Mesenchymal stem cell (in vitro differentiated cells and primary cell): Measurements from ENCODE around the gene ATAD2B.

Experiments
- DNase-seq: peaks from one replicate; pipeline ENCODE4 v3.0.0-alpha.2; 2013
- H2AFZ ChIP-seq: one replicate; pipeline ENCODE4 v1.6.1; 2013; ENCODE audit warnings: low read depth, mild to moderate bottlenecking, control low read depth, inconsistent platforms, low read length, moderate library complexity
- H2AK5ac ChIP-seq: 2 replicates; pipeline ENCODE4 v1.6.1; 2013; ENCODE audit warnings: low read length, moderate library complexity, mild to moderate bottlenecking, inconsistent platforms; ENCODE audit not compliant: severe bottlenecking
- H2BK120ac ChIP-seq: one replicate; pipeline ENCODE4 v1.6.1; 2013; ENCODE audit warnings: low read depth, mild to moderate bottlenecking, inconsistent platforms, low read length, moderate library complexity
- H2BK12ac ChIP-seq, 2 experiments: one replicate each; pipeline ENCODE4 v1.6.1; 2013; ENCODE audit warnings: inconsistent platforms in 2 of 2, low read length in 2 of 2, mild to moderate bottlenecking in 2 of 2, moderate library complexity in 2 of 2, control low read depth in 1 of 2
- H2BK15ac ChIP-seq: one replicate; pipeline ENCODE4 v1.6.1; 2013; ENCODE audit warnings: mild to moderate bottlenecking, low read depth, inconsistent platforms; ENCODE audit not compliant: poor library complexity, severe bottlenecking
- H2BK5ac ChIP-seq: 2 replicates; pipeline ENCODE4 v1.6.1; 2013; ENCODE audit warnings: low read depth, mild to moderate bottlenecking, low read length, control low read depth, inconsistent platforms; ENCODE audit not compliant: poor library complexity, severe bottlenecking
- H3K14ac ChIP-seq, 2 experiments: one replicate each; pipeline ENCODE4 v1.6.1; 2013; ENCODE audit warnings: inconsistent platforms in 2 of 2, low read length in 2 of 2, control low read depth in 1 of 2, mild to moderate bottlenecking in 1 of 2, moderate library complexity in 1 of 2
- H3K18ac ChIP-seq, 2 experiments: one replicate each; pipeline ENCODE4 v1.6.1; 2013; ENCODE audit warnings: inconsistent platforms in 2 of 2, low read length in 2 of 2, control low read depth in 1 of 2, low read depth in 1 of 2, mild to moderate bottlenecking in 1 of 2
- H3K23ac ChIP-seq, 2 experiments: one replicate each; pipeline ENCODE4 v1.6.1; 2013; ENCODE audit warnings: inconsistent platforms in 2 of 2, low read length in 2 of 2, mild to moderate bottlenecking in 2 of 2, moderate library complexity in 2 of 2, control low read depth in 1 of 2
- H3K27ac ChIP-seq: 2 replicates; pipeline ENCODE4 v1.5.1; 2013; ENCODE audit warnings: mild to moderate bottlenecking, moderate library complexity, low read length, control low read depth, inconsistent platforms; ENCODE audit not compliant: poor library complexity, severe bottlenecking
- H3K27me3 ChIP-seq, 2 experiments: 2 replicates each; pipeline versions ENCODE4 v1.6.1 to v1.7.0; 2013; ENCODE audit warnings: low read length in 2 of 2, mild to moderate bottlenecking in 2 of 2, moderate library complexity in 2 of 2, control low read depth in 1 of 2, inconsistent platforms in 1 of 2; ENCODE audit not compliant: control insufficient read depth in 1 of 2, insufficient read depth in 1 of 2
- H3K36me3 ChIP-seq, 2 experiments: 2 replicates each; pipeline versions ENCODE4 v1.6.1 to v1.7.0; 2013; ENCODE audit warnings: low read length in 2 of 2, control low read depth in 1 of 2, inconsistent platforms in 1 of 2, low read depth in 1 of 2, mild to moderate bottlenecking in 1 of 2; ENCODE audit not compliant: insufficient read depth in 2 of 2, control insufficient read depth in 1 of 2
- H3K4ac ChIP-seq, 2 experiments: one replicate each; pipeline ENCODE4 v1.6.1; 2013; ENCODE audit warnings: inconsistent platforms in 2 of 2, low read length in 2 of 2, mild to moderate bottlenecking in 2 of 2, moderate library complexity in 2 of 2, control low read depth in 1 of 2, low read depth in 1 of 2
- H3K4me1 ChIP-seq: 2 replicates; pipeline ENCODE4 v1.6.1; 2013; ENCODE audit warnings: low read depth, low read length, control low read depth; ENCODE audit not compliant: control insufficient read depth, insufficient read depth
- H3K4me2 ChIP-seq: 2 replicates; pipeline ENCODE4 v1.6.1; 2013; ENCODE audit warnings: low read length, mild to moderate bottlenecking, inconsistent platforms; ENCODE audit not compliant: poor library complexity, severe bottlenecking
- H3K4me3 ChIP-seq, 2 experiments: 2 replicates each; pipeline versions ENCODE4 v1.5.1 to v1.7.0; 2013; ENCODE audit warnings: low read length in 2 of 2, mild to moderate bottlenecking in 2 of 2, control low read depth in 1 of 2, low read depth in 1 of 2; ENCODE audit not compliant: insufficient read depth in 1 of 2
- H3K79me1 ChIP-seq: replicated peaks from 2 replicates; pipeline ENCODE4 v1.6.1; 2013; ENCODE audit warnings: mild to moderate bottlenecking, control low read depth, low read length, inconsistent platforms; ENCODE audit not compliant: poor library complexity, severe bottlenecking
- H3K9ac ChIP-seq: 2 replicates; pipeline ENCODE4 v1.7.0; 2013; ENCODE audit warnings: mild to moderate bottlenecking, low read length, moderate library complexity
- H3K9me3 ChIP-seq: 2 replicates; pipeline ENCODE4 v1.7.0; 2013; ENCODE audit warnings: mild to moderate bottlenecking, low read length; ENCODE audit not compliant: control insufficient read depth
- H4K8ac ChIP-seq: one replicate; pipeline ENCODE4 v1.6.1; 2013; ENCODE audit warnings: inconsistent platforms, mild to moderate bottlenecking, low read length, moderate library complexity
- H4K91ac ChIP-seq: one replicate; pipeline ENCODE4 v1.6.1; 2013; ENCODE audit warnings: mild to moderate bottlenecking, low read length, inconsistent platforms
- WGBS: methylation state at CpG from one replicate; pipeline ENCODE4 v1.1.7; 2013; ENCODE audit warnings: mixed read lengths; 5-methylcytosine and 5-hydroxymethylcytosine counted together

The ATAD2B gene

DNA sequence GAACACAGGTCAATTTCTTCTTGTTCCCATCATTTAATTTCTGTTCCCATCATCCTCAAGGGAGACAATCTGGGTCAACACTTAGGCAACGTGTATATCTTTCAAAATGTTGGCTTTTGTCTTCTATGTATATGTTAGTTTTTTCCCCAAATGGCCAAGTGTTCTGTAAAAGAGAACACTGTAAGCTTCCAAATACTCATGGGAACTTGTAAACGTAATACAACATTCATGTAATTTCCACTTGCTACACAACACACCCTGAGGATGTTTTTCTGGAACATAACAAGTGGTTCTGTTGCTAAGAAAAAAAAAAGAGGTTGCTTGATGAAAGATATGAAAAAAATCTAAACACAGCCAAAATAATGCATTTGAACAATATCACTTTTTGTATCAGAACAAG is 149.1 kb downstream of the ATAD2B start:
- Histone ChIP-seq H2BK120ac (no peak overlapping the region), H3K9ac (no peak overlapping the region), H2BK12ac (no peak overlapping the region), H3K4me3 (no peak overlapping the region), H3K18ac (no peak overlapping the region), H3K27ac (no peak overlapping the region), H2BK5ac (no peak overlapping the region), H2AK5ac (no peak overlapping the region), H4K91ac (no peak overlapping the region), H3K79me1 (peaks cover 2% of the 10 kb centered on the region), H3K4me2 (no peak overlapping the region), H3K23ac (no peak overlapping the region), H2BK15ac (no peak overlapping the region), H2AFZ (no peak overlapping the region), H3K4me1 (no peaks in the 10 kb centered on the region), H3K36me3 (peaks cover 8 to 40% of the 10 kb centered on the region in 2 experiments), H4K8ac (no peak overlapping the region), H3K14ac (no peak overlapping the region), H3K4ac (no peak overlapping the region), H3K27me3 (no peaks in the 10 kb centered on the region), H3K9me3 (no peaks in the 10 kb centered on the region)
- DNase-seq, result no peak
- WGBS, result no CpG with 5 or more reads among the region's 2 CpGs

GRCh38 chr2:23776021-23776420 is 150.9 kb downstream of the ATAD2B start:
- WGBS, result 100% methylated on average over 6 of the region's 6 CpGs

GRCh38 chr2:23772684-23773083 is 154.2 kb downstream of the ATAD2B start:
- Histone ChIP-seq H3K4me1 (peaks cover 2% of the 10 kb centered on the region), H3K4me2 (no peak overlapping the region), H3K27me3 (no peaks in the 10 kb centered on the region), H2BK12ac (no peak overlapping the region), H4K91ac (no peak overlapping the region), H2BK15ac (no peak overlapping the region), H2AK5ac (no peak overlapping the region), H3K14ac (no peak overlapping the region), H3K9ac (no peak overlapping the region), H3K27ac (no peak overlapping the region), H2BK120ac (no peak overlapping the region), H3K4ac (no peak overlapping the region), H2BK5ac (no peak overlapping the region), H3K4me3 (no peak overlapping the region), H3K79me1 (no peaks in the 10 kb centered on the region), H3K36me3 (peaks cover 8 to 43% of the 10 kb centered on the region in 2 experiments), H2AFZ (no peak overlapping the region), H4K8ac (no peak overlapping the region), H3K9me3 (no peaks in the 10 kb centered on the region), H3K23ac (no peak overlapping the region), H3K18ac (no peak overlapping the region)
- no peak for DNase-seq
- WGBS, result 100% methylated on average over 7 of the region's 7 CpGs

More at GRCh38 chr2:23776021-23776420, 150.9 kb downstream of the ATAD2B start:
- Histone ChIP-seq H3K79me1 (peaks cover 2% of the 10 kb centered on the region), H2BK15ac (no peak overlapping the region), H3K9me3 (no peaks in the 10 kb centered on the region), H3K4me1 (peaks cover 2% of the 10 kb centered on the region), H3K27me3 (no peaks in the 10 kb centered on the region), H3K4ac (no peak overlapping the region), H4K8ac (no peak overlapping the region), H3K23ac (no peak overlapping the region), H2AFZ (no peak overlapping the region), H3K9ac (no peak overlapping the region), H3K14ac (no peak overlapping the region), H2AK5ac (no peak overlapping the region), H3K36me3 (peaks cover 11 to 45% of the 10 kb centered on the region in 2 experiments), H3K18ac (no peak overlapping the region), H2BK120ac (no peak overlapping the region), H3K4me2 (no peak overlapping the region), H3K4me3 (no peak overlapping the region), H3K27ac (no peak overlapping the region), H2BK5ac (no peak overlapping the region), H4K91ac (no peak overlapping the region), H2BK12ac (no peak overlapping the region)
- DNase-seq, result no peak

GRCh38 chr2:23772056-23772455 is 154.9 kb downstream of the ATAD2B start:
- WGBS, result no CpG with 5 or more reads among the region's 1 CpG

More at GRCh38 chr2:23772056-23772455, 154.9 kb downstream of the ATAD2B start:
- Histone ChIP-seq H3K79me1 (no peaks in the 10 kb centered on the region), H3K27ac (no peak overlapping the region), H2BK5ac (no peak overlapping the region), H3K4me1 (peaks cover 2% of the 10 kb centered on the region), H2BK15ac (no peak overlapping the region), H2AK5ac (no peak overlapping the region), H3K23ac (no peak overlapping the region), H4K8ac (no peak overlapping the region), H3K9me3 (no peaks in the 10 kb centered on the region), H3K4ac (no peak overlapping the region), H3K18ac (no peak overlapping the region), H3K4me3 (no peak overlapping the region), H3K9ac (no peak overlapping the region), H2BK12ac (no peak overlapping the region), H3K36me3 (peaks cover 8 to 38% of the 10 kb centered on the region in 2 experiments), H2BK120ac (no peak overlapping the region), H3K14ac (no peak overlapping the region), H2AFZ (no peak overlapping the region), H4K91ac (no peak overlapping the region), H3K27me3 (no peaks in the 10 kb centered on the region), H3K4me2 (no peak overlapping the region)
- no peak for DNase-seq
